NCI-H2029 (cell line): ENCODE results near the gene PCED1B.
"Not testable (repeated sequence)": the region's sequence is repeated elsewhere in the genome, so short reads cannot be mapped to it uniquely, and the experiment has no call there.

Source experiments
- DNase-seq: peaks from one replicate; lab custom pipeline; 2025; lab: John Stamatoyannopoulos, UW

PCED1B gene

DNA sequence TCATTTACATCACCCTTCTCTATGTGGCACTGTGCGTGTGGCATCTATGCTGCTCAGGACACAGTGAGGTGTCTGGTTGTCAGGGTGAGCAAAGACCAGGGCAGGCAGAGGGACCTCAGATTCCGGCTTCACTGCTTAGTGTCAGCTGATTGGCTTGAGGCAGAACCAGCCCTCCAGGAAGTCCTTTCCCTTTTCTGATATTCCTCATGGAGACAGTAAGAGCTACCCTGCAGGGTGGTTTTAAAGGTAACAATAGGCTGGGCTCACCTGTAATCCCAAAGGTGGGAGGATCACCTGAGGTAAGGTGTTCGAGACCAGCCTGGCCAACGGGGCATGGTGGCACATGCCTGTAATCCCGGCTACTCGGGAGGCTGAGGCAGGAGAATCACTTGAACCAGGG, 129.6 kb downstream of the PCED1B start:
- DNase-seq = no peak

DNA sequence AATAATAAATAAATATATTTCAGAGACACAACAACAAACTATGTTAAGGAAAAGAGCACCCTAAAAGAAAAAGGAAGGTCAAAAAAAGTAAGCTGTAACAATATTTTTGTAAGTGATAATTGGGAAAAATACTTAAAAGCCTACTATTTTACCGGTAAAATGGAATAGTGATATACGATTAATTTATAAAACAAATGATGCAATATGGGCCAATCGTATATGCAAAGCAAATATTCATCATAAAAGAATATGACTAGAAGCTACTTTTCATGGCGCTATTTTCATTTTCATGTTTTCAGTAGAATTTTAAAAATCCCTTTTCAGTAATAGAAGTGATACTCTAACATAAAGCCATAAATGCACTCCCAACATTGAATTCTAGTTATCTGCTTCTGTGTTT, 131.4 kb downstream of the PCED1B start:
- DNase-seq = no peak

DNA sequence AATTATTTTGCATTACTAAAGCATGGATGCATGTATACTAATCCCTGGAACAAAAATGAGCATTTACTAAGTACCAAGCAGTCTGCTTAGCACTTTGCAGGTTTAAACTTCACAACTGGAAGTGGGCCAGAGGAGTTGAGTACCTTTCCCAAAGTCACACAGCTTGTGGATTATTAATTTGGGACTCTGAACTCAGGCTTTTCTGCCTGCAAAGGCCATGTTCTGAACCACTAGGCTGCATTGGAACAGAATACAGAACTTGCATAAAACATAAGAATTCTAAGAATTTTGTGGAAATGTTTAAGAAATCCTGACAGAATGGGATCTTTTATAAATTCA, 133.2 kb downstream of the PCED1B start:
- no peak for DNase-seq

DNA sequence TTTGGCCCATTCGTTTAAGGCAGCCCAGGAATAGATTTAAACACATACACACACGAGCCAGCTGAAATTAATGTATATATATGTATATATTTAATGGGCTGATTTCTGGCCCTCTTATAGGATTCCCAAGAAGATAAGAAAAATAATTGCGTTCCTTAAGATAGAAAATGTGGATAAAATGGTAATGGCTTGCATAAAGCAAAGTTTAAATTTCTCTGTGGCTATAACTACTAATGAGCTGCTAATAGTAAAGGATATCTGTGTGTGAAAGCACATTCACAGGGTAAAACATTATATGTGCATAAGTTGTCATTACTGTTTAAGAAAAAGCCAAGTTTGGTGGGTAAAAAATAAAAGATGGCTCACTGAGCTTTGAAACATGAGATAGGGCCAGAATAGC, 134.0 kb downstream of the PCED1B start:
- no peak for DNase-seq

DNA sequence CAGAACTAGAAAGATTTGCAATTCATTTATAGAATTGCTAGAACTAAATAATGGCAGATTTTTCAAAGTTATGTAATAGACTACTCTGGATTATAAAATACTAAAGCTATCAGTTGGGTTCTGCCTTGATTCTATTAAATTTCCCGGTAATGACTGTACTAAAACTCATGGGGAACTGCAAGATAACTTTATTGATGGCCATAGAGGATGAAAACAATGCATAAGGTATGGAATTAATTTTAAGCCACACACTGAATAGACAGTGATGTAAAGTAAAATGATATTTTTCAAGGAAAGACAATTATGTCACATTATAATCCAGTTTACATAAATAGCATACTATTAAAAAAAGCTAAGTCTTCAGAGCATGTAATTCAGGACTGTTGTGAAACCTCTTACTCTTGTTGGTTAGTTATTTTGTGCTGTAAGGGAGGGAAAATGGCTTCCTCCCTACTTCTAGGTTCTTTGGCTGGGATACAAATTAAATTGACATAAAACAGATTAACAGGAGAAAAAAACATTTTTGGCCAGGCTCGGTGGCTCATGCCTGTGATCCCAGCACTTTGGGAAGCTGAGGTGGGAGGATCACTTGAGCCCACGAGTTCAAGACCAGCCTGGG, 134.7 kb downstream of the PCED1B start:
- no peak for DNase-seq

DNA sequence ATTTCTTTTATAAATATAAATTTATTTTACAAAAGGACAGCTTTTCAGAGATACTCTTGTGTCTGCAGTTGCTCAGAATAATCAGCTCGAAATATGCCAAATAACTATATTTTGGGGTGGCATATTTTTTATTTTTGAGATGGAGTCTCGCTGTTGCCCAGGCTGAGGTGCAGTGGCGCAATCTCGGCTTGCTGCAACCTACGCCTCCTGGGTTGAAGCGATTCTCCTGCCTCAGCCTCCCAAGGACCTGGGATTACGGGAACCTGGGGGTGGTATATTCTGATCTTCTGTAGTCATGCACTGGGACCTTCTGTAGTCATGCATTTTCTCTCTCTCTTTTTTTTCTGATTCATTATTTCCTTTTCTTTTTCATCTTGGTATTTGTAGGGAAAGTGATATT, 135.3 kb downstream of the PCED1B start:
- no peak for DNase-seq

DNA sequence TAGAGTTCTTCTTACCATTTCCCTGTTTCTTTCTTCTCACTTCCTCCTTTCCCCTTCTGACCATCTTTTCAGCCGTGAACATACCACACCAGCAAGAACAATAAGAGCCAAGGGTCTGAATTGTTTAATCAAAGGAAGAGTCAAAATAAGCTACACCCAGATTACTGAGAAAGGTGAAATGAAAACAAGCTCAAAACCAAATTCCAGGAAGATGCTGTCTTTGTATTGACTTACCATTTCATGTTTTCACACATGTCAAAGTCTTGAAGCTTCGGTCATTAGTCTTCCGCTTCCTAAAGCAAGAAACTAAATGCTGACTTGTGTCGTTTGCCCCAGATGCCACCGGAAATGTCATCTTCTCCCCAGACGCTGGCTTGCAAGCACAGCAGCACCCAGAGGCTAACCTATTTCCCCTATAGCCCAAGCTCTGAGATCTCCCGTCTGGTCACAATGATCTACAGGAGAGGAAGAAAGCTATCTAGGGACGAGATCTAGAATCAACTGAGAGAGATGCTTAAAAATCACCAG, 136.8 kb downstream of the PCED1B start:
- DNase-seq = no peak

DNA sequence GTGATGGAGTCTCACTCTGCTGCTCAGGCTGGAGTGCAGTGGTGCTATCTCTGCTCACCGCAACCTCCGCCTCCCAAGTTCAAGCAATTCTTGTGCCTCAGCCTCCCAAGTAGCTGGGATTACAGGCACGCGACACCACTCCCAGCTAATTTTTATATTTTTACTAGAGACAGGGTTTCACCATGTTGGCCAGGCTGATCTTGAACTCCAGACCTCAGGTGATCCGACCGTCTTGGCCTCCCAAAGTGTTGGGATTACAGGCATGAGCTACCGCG, 138.1 kb downstream of the PCED1B start:
- not testable (repeated sequence) for DNase-seq

DNA sequence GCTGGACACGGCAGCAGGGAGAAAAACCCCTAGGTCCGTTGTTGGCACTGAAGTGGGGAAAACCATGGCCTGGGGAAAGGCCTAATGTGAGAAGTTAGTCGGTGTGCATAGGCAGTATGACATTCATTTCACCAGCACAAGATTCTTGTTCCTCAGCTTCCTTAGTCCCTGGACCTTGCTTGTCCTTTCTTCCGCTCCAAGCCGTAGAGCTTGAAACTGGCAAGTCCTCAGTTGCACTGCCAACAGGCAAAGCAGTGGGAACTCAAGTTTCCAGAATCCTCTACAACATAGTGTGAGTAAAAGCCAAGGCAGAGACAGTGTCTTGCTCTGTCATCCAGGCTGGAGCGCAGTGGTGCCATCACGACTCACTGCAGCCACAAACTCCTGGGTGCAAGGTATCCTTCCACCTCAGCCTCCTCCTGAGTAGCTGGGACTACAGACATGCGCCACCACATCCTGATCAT, 138.8 kb downstream of the PCED1B start:
- no peak for DNase-seq

DNA sequence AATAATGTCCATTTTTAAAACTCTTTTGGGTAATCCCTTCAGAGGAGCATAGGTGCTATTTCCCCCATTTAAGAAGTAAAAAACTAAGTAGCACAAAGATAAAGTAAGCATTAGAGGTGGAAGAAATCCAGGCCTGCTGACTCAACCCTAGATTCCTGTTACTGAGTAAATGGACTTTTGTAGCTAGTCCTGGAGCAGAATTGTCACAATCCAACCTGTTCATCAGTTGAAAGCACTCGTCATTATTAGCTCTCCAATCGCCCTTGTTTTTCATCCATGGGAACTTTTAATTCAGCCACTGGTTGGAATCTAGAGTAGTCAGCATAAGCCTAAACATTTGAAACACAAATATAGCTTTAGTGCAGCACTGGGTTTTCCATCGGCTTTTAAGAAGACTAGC, 139.8 kb downstream of the PCED1B start:
- no peak for DNase-seq

DNA sequence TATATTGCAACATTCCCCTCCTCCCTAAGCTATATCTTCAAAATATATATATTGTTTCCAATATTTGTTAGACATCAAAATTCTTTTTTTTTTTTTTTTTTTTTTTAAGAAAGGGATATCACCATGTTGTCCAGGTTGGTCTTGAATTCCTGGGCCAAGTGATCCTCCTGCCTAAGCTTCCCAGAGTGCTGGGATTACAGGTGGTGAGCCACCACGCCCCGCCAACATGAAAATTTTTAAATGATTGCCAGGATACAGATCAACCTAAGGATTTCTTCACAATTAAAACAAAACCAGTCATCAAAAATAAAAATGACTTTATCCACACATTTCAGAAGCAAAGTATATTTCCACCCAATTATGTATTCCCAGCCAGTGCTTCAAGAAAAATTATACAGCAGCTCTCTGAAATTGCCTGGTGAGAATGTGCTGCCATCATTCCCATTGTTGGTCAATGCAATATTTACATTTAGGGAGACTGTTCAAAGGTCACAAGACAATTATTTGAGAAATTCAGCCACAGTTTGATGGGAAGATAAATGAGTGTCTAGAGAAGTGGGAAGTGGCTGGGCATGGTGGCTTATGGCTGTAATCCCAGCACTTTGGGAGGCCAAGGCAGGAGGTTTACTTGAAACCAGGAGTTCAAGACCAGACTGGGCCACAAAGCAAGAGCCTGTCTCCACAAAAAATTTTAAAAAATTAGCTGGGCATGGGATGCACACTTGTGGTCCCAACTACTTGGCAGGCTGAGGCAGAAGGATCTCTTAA, 142.0 kb downstream of the PCED1B start:
- DNase-seq = no peak

DNA sequence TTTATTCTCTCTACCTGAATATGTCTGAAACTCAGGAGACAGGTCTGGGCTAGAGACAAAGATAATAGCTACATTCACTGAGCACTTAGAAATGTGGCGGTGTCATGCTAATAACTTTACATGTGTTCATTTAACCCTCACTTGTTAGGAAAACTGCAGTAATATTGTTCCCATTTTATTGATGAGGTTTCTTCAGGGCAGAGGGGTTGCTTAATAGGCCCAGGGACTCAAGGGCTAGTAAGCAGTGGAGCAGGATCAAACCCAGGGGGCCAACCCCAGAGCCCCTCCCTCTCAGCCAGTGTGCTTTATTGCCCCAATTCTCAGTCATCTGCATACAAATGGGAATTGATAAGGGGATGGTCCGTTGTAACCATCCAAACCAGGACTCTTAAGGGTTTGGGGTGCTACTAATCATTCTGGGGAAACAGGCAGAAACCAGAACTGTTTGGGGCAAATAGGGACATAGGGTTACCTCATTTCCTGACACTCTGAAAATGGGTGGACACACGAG, 143.2 kb downstream of the PCED1B start:
- no peak for DNase-seq

DNA sequence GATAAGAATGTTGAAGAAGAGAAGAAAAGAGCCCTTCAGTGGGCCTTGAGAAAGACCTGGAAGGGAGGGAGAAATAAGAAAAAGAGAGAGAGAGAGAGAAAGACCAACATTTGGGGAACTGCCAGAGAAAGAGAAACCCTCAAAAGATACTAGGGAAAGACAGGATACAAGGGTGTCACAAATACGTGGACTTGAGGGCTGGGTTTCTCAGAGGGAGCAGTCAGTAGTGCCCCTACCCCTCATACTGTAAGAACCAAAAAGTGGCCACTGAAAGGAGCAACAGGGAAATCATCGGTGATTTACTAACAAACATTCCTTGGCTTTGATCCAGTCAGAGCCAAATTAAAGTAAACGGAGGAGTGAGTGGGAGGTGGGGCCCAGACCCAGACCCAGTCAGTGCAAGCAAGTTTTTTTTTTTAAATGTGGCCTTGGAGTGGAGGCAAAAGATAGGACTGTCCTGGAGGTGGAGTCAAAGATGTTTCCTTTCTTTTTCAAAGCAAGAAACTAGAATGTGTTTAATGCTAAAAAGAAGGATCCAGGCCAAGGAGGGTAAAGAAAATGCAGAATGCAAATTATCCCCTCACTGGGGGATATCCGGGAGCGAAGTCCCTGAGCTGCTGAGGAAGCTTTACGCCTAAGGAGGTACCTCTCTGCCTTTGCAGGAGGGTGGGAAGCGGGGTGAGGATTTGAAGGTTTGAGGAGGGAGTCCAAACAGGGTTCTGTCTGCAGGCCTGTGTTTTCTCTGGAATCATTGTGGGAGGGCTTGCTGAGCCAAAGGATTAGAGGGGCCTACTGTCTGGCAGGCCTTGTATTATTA, 143.8 kb downstream of the PCED1B start:
- peak; percentile 15 for DNase-seq

DNA sequence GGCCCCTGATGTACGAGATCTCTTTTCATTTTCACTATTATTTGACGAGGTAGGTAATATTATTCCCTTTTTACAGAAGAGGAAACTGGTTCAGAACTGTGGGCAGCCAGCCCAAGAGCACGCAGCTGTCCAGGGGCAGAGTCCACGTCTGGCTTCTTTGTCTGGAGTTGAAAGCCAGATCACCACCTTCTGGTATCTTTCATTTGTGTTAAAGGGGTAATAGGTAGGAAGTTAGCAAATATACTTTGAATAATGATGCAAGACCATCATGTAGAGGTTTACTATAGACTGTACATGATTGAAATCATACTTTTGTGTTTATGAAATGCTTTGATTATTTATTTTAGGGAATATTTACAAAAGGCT, 144.4 kb downstream of the PCED1B start:
- peak; percentile 10 for DNase-seq

DNA sequence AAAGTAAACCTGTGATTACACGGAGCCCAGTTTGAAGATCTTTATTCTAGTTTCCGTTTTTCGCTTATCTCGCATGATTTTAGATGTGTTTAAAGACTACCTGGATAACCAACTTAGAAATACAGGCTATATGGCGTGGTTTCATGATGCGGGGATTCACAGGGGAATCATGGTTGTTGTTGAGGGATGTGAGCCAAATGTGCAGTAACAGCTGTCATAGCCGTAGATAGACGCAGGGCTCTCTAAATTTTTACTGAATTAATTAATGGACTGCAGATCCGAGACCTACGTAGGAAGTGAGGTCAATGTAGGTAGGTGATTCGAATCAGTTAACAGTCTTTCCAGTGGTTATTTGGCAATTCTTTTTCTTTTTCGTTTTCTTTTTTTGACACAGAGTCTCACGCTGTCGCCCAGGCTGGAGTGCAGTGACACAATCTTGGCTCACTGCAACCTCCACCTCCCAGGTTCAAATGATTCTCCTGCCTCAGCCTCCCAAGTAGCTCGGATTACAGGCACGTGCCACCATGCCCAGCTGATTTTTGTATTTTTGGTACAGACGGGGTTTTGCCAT, 145.2 kb downstream of the PCED1B start:
- DNase-seq = no peak

DNA sequence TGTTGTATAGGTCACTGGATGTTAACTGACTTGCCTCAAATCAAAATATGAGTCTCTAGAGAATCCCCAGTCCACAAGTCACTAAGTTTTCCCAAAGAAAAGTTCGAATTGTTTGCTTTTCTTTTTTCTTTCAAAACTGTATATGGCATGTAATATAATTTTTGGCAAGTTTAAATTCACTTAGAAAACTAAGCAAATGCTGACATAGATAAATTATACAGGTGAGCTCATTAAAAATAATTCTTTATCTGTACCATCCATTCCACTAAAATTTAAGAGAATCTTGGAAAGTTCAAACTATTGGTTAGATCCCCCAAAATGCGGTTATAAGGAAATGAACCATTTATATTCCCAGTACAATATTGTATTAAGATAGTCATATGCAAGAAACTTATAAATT, 145.9 kb downstream of the PCED1B start:
- no peak for DNase-seq

DNA sequence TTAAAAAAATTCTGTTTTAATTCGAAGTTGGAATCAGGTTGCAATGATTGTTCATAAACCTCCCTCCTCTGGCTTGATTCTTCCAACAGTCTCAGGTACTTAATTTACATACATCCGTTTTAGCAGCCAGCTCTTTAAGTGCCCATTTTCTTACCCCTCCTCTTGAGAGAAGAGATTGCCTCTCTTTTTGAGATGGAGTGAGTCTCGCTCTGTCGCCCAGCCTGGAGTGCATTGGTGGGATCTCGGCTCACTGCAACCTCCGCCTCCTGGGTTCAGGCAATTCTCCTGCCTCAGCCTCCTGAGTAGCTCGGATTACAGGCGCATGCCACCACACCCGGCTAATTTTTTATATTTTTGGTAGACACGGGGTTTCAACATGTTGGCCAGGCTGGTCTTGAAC, 146.8 kb downstream of the PCED1B start:
- no peak for DNase-seq

DNA sequence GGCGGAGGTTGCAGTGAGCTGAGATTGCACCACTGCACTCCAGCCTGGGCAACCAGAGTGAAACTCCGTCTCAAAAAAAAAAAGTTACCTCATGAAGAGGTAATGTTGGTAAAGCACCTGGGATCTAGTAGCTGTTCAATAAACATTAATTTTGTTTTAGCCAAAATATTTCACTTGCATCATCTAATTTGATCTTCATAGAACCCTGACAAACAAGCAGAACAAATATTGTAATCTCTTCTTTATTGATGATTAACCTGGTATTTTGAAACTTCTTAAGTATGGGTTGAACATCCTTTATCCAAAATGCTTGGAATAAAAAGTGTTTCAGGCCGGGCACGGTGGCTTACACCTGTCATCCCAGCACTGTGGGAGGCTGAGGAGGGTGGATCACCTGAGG, 149.4 kb downstream of the PCED1B start:
- no peak for DNase-seq

DNA sequence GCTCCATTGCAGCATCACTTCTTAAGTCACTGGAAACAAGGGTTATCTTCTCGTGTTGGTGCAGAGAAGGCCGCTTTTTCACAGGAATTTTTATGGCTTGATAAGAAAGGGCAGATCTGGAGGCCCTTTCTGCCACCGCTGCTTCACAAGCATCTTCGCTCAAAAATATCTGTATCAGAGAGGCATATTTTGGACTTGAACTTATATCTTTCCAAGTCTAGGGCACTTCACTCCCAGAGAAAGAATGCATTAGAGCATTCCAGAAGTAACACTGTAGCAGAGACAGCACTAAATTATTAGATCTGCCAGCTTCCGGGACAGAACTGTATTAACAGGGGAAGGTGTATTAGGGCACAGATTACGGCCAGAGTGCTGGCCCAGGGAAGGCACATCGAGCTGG, 152.0 kb downstream of the PCED1B start:
- DNase-seq = no peak

DNA sequence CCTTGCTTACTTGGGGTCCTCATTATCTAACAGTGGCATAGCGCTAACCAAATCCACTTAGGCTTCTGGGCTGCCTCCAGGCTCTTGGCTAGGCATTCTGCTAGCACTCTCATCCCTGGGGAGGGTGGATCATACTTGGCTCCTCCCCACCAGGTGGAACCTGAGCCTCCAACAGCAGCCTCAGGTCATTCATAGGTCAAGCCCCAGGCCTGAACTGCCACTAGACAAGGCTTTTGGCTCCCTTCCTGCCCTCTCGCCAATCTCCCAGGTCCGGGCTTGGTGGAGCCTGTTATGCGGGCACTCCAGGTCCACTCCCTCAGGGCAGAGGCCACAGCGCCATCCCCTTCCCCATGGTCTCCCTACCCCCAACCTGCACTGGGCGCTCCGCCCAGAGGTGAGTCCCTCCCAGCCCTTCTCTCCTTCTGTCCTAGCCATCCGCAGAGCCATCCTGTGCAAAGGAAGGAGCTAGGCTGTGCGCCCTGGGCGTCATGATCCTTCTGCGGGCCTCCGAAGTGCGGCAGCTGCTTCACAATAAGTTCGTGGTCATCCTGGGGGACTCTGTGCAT, 155.2 kb downstream of the PCED1B start:
- DNase-seq = peak; percentile 58

DNA sequence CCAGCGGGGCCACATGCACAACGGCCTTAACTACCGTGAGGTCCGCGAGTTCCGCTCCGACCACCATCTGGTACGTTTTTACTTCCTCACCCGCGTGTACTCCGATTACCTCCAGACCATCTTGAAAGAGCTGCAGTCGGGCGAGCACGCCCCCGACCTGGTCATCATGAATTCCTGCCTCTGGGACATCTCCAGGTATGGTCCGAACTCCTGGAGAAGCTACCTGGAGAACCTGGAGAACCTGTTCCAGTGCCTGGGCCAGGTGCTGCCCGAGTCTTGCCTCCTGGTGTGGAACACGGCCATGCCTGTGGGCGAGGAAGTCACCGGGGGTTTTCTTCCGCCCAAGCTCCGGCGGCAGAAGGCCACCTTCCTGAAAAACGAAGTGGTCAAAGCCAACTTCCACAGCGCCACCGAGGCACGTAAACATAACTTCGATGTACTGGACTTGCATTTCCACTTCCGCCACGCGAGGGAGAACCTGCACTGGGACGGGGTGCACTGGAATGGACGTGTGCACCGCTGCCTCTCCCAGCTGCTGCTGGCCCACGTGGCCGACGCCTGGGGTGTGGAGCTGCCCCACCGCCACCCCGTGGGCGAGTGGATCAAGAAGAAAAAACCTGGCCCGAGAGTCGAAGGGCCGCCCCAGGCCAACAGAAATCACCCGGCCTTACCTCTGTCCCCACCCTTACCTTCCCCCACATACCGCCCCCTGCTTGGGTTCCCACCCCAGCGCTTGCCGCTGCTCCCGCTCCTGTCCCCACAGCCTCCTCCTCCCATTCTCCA, 156.0 kb downstream of the PCED1B start:
- DNase-seq = no peak
